SJSA1 (cell line): Measurements from ENCODE around the gene RBMS3. TPM values are rescaled to one million over a fixed set of nuclear protein-coding genes. Genes with fewer than 3 reads are reported as not detected.
"Not testable (repeated sequence)": the region's sequence is repeated elsewhere in the genome, so short reads cannot be mapped to it uniquely, and the experiment has no call there.

Experiments
- DNase-seq, 2 experiments: peaks; one replicate each; pipeline ENCODE4 v3.0.0-alpha.2; 2015 to 2020; ENCODE audit warnings: low spot score in 2 of 2, low read depth in 1 of 2
- H3K27ac ChIP-seq: fragments of 250-450 bp; sonication (Bioruptor Pico); 2 replicates; pipeline ENCODE4 v1.5.1; 2020; ENCODE audit warnings: mild to moderate bottlenecking, moderate library complexity
- H3K27me3 ChIP-seq: fragments of 250-450 bp; sonication (Bioruptor Pico); replicated peaks from 2 replicates; pipeline ENCODE4 v1.5.1; 2020; ENCODE audit warnings: mild to moderate bottlenecking, moderate library complexity
- H3K36me3 ChIP-seq: fragments of 250-450 bp; sonication (Bioruptor Pico); 2 replicates; pipeline ENCODE4 v1.5.1; 2020; ENCODE audit warnings: mild to moderate bottlenecking
- H3K4me1 ChIP-seq: fragments of 250-450 bp; sonication (Bioruptor Pico); replicated peaks from 2 replicates; pipeline ENCODE4 v1.6.1; 2021; ENCODE audit warnings: mild to moderate bottlenecking
- H3K4me3 ChIP-seq: fragments of 250-450 bp; sonication (Bioruptor Pico); 2 replicates; pipeline ENCODE4 v1.5.1; 2020; ENCODE audit warnings: mild to moderate bottlenecking
- H3K9me3 ChIP-seq: fragments of 250-450 bp; sonication (Bioruptor Pico); replicated peaks from 2 replicates; pipeline ENCODE4 v1.5.1; 2020; ENCODE audit warnings: mild to moderate bottlenecking
- total RNA-seq: library from RNA; depleted of rRNA; stranded (reverse); fragments of >200 nt; shearing (Covaris generic); gene quantifications from 2 replicates; pipeline ENCODE4 v1.2.3, GENCODE V29; 2014

Gene RBMS3
- total RNA-seq, 1 experiment from 2014 or later, result 31.7 TPM

DNA sequence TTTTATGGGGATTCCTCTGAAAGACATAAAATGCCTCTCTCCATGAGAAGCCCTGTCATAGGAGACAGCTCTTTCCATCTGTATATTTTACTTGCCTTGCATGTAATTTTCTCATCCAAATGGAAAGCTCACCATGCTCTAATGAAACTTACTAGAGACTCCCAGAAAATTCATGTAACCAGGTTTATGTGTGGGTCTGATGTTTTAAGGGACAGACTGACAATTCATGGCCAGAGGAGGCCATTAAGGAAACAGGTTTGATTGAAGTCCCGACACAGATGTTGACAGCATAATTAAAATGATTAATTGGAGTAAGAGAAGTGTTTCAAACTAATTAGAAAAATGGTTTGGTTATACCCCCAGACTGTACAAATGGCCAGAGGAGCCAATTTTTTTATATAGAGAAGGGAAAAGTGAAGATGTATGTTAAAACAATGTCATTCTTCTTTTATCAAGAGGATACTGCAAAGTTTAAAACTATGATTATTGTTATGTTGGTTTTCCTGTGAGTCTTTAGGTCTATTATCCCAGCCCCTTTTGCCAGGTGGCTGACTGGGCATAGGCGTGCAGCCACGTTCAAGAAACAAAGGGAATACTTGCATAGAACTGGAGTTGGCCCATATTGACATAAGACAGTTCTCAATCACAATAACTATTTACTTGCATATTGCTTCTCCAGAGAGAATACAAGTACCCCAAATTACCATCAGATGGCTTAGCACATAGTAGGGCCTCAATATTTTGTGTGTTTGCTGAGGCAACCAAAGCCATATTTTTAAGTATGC lies 64.8 kb downstream of the RBMS3 start:
- H3K27ac ChIP-seq, result no peak overlapping the region
- no peak overlapping the region for H3K4me3 ChIP-seq
- peaks cover 16% of the 10 kb centered on the region for H3K4me1 ChIP-seq
- no peaks in the 10 kb centered on the region; the same call in 1 of the 2 replicates for H3K36me3 ChIP-seq
- no peaks in the 10 kb centered on the region; the same call in 1 of the 2 replicates for H3K9me3 ChIP-seq
- no peak for DNase-seq
- no peaks in the 10 kb centered on the region for H3K27me3 ChIP-seq

DNA sequence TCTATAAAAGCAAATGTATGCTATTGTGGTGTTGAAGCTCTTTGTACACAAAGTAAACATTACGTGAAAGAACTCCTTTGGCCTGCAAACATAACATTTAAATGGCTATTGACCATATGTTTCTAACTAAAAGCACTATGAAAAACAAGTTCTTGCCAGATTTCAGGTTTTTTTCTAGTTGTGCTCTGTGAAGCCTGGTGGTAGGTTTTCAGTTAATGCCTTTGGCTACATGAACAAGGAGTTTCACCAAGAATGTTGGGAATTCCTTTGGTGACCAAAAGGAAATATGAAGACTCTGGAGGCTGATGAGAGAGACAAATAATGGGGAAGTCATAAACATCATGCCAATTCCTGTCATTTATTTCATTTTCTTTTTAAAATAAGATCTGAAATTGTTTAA lies 66.0 kb downstream of the RBMS3 start:
- peak overlapping the region; percentile 58 for H3K27ac ChIP-seq

GRCh38 chr3:29347412-29347811 lies 66.5 kb downstream of the RBMS3 start:
- peak in 1 of 2 experiments; percentile 16 for DNase-seq
- no peaks in the 10 kb centered on the region for H3K27me3 ChIP-seq
- no peak overlapping the region for H3K4me3 ChIP-seq
- H3K4me1 ChIP-seq, result peaks cover 16% of the 10 kb centered on the region
- H3K36me3 ChIP-seq, result no peaks in the 10 kb centered on the region; the same call in 1 of the 2 replicates
- H3K27ac ChIP-seq, result peak overlapping the region; percentile 58
- H3K9me3 ChIP-seq, result no peaks in the 10 kb centered on the region; the same call in 1 of the 2 replicates

More for the DNA sequence above, 66.0 kb downstream of the RBMS3 start:
- no peaks in the 10 kb centered on the region for H3K27me3 ChIP-seq
- no peaks in the 10 kb centered on the region; the same call in 1 of the 2 replicates for H3K36me3 ChIP-seq
- peaks cover 16% of the 10 kb centered on the region for H3K4me1 ChIP-seq
- H3K4me3 ChIP-seq, result no peak overlapping the region
- peak in 1 of 2 experiments; percentile 69 for DNase-seq
- H3K9me3 ChIP-seq, result no peaks in the 10 kb centered on the region; the same call in 1 of the 2 replicates

- H3K4me3 ChIP-seq, result no peak overlapping the region
- H3K4me1 ChIP-seq, result peaks cover 16% of the 10 kb centered on the region
- no peak overlapping the region for H3K27ac ChIP-seq
- H3K36me3 ChIP-seq, result no peaks in the 10 kb centered on the region; the same call in 1 of the 2 replicates
- no peak for DNase-seq
- H3K27me3 ChIP-seq, result no peaks in the 10 kb centered on the region
- H3K9me3 ChIP-seq, result no peaks in the 10 kb centered on the region; the same call in 1 of the 2 replicates
These were observed 67.4 kb downstream of the RBMS3 start for GRCh38 chr3:29348316-29348715.

DNA sequence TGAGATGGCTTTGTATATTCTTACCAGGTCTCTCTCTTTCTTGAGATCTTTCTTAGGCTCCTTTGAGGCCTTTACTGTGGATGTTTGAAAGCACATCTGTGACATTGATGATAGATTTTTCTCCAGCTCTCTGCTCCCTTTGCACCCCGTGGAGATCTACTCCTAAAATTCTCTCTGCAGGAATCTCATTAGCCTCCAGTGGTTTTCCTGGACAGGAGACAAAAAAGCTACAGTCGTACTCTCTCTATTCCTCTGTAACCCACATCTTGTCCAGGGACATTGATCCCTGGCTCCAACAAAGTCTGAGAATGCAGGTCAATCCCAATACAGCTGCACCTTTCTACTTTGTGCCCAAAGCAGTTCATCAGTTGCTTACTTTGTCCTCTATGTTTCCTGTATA lies 68.2 kb downstream of the RBMS3 start:
- Histone ChIP-seq H3K36me3 (no peaks in the 10 kb centered on the region; the same call in 1 of the 2 replicates), H3K27ac (no peak overlapping the region), H3K4me1 (peaks cover 16% of the 10 kb centered on the region), H3K9me3 (no peaks in the 10 kb centered on the region), H3K4me3 (no peak overlapping the region), H3K27me3 (no peaks in the 10 kb centered on the region)
- no peak for DNase-seq

GRCh38 chr3:29353807-29354206 lies 72.9 kb downstream of the RBMS3 start:
- Histone ChIP-seq H3K36me3 (no peaks in the 10 kb centered on the region), H3K27me3 (no peaks in the 10 kb centered on the region), H3K27ac (no peak overlapping the region), H3K4me3 (no peak overlapping the region), H3K4me1 (no peaks in the 10 kb centered on the region), H3K9me3 (no peaks in the 10 kb centered on the region)
- no peak for DNase-seq

GRCh38 chr3:29354894-29355293 lies 74.0 kb downstream of the RBMS3 start:
- no peaks in the 10 kb centered on the region for H3K4me1 ChIP-seq
- no peak for DNase-seq
- no peak overlapping the region for H3K27ac ChIP-seq
- no peaks in the 10 kb centered on the region for H3K9me3 ChIP-seq
- no peak overlapping the region for H3K4me3 ChIP-seq
- H3K27me3 ChIP-seq, result no peaks in the 10 kb centered on the region
- H3K36me3 ChIP-seq, result no peaks in the 10 kb centered on the region

GRCh38 chr3:29356062-29356461 lies 75.2 kb downstream of the RBMS3 start:
- H3K27ac ChIP-seq, result no peak overlapping the region

GRCh38 chr3:29360289-29360688 lies 79.4 kb downstream of the RBMS3 start:
- not testable (repeated sequence) for H3K9me3 ChIP-seq, H3K27ac ChIP-seq, H3K4me3 ChIP-seq, H3K27me3 ChIP-seq, DNase-seq, H3K36me3 ChIP-seq
- peaks cover 12% of the 10 kb centered on the region for H3K4me1 ChIP-seq

More at GRCh38 chr3:29356062-29356461, 75.2 kb downstream of the RBMS3 start:
- H3K9me3 ChIP-seq, result no peaks in the 10 kb centered on the region
- H3K4me3 ChIP-seq, result no peak overlapping the region
- H3K27me3 ChIP-seq, result no peaks in the 10 kb centered on the region
- no peaks in the 10 kb centered on the region for H3K4me1 ChIP-seq
- no peaks in the 10 kb centered on the region for H3K36me3 ChIP-seq
- DNase-seq, result no peak

GRCh38 chr3:29363110-29363509 lies 82.2 kb downstream of the RBMS3 start:
- no peaks in the 10 kb centered on the region for H3K9me3 ChIP-seq
- H3K27ac ChIP-seq, result no peak overlapping the region
- H3K36me3 ChIP-seq, result no peaks in the 10 kb centered on the region
- H3K4me3 ChIP-seq, result no peak overlapping the region
- peak in 1 of 2 experiments; percentile 48 for DNase-seq
- peaks cover 12% of the 10 kb centered on the region for H3K4me1 ChIP-seq
- no peaks in the 10 kb centered on the region for H3K27me3 ChIP-seq

DNA sequence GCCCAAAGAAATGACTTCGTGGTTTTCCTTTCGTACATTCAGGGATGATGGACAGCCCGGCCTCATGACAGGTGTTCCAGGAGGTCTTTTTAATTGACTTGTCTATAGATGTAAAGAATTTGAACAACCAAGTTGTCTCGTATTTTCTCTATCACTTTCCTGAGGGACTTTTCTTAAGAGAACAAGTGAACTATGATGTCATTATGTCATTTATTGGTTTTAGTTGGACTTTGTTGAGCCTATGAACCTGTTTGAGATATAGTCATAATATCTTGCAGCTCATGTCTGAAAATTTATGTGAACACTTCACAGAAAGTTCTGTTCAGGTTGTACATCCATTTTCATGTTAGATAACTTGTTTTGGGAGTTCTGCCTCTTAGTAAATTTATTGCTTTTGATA lies 89.2 kb downstream of the RBMS3 start:
- no peaks in the 10 kb centered on the region for H3K4me1 ChIP-seq
- H3K4me3 ChIP-seq, result no peak overlapping the region
- H3K27ac ChIP-seq, result no peak overlapping the region
- peaks cover under 1% of the 10 kb centered on the region; the same call in 1 of the 2 replicates for H3K36me3 ChIP-seq
- no peaks in the 10 kb centered on the region for H3K27me3 ChIP-seq
- no peaks in the 10 kb centered on the region for H3K9me3 ChIP-seq
- no peak for DNase-seq

DNA sequence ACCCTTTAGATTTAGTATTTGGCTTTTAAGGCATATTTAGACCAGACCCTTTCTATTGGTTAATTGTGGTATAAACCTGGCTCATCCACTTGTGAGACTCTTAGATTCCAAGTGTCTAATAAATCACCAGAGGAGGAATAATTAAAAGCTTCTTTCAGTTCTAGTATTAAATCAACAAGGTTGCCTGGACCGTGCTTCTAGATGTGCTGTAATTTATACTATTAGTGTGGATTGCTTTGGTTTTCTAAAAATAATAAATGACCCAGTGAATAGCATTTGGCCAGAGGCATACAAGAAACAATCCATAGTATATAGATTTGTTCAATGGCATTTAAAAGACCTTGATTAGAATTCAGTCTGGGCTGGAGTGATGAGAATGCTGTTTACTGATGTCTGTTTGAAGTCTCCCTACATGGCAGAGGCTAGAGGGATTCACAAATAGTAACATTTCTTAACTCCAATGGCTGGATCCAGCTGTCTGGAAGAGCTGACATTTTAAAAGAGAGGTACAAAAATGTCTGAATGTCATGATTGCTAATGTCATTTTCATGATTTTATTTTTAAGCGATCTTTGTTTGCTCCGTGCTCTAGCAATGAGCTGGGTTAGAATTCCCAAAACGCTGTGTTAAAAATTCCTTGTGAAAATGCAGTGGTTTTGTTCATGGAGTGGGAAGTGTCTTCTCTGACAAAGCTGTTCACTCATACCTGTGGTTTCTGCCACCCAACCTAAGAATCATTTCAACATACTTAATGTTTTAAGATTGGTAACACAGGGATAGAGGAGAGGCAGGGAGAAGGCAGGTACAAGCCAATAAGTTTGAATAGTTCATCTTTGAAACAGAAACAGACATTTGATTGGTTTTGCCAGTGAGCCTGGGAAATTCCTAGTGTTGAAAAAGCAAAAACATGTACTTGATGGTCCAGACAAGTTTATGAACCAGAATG lies 89.9 kb downstream of the RBMS3 start:
- Histone ChIP-seq H3K4me3 (no peak overlapping the region), H3K4me1 (no peaks in the 10 kb centered on the region), H3K27ac (no peak overlapping the region), H3K27me3 (no peaks in the 10 kb centered on the region), H3K9me3 (no peaks in the 10 kb centered on the region), H3K36me3 (peaks cover 8% of the 10 kb centered on the region; the same call in 1 of the 2 replicates)
- DNase-seq, result no peak

DNA sequence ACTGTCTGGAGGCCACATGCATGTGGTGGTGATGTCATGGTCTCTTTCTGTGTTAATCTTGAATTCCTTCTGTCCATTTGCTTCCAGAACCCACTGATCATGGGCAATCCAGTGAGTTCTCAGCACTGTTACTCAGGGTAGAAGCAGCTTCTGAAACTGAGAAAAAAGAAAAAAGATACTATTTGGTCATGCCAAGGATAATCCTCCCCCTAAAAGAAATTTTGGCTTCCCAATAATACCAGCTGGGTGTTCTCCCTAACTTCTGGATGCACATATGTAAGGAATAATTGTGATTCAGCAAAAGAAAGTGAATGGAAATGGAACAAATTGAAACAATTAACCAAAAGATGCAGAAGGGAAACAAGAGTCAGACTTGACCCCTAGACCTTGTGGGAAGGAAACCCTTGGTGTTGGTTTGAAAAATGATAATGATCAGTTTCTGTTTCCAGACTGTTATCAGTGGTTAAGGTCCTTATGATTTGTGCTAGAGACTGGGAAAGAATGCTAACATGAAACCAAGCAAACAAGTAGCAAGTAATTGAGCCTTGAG lies 92.3 kb downstream of the RBMS3 start:
- no peaks in the 10 kb centered on the region for H3K4me1 ChIP-seq
- H3K27ac ChIP-seq, result no peak overlapping the region
- DNase-seq, result no peak

More for the DNA sequence above, 92.3 kb downstream of the RBMS3 start:
- no peaks in the 10 kb centered on the region for H3K9me3 ChIP-seq
- H3K27me3 ChIP-seq, result no peaks in the 10 kb centered on the region
- H3K4me3 ChIP-seq, result no peak overlapping the region
- H3K36me3 ChIP-seq, result peaks cover 8% of the 10 kb centered on the region; the same call in 1 of the 2 replicates
